ENCODE data around the gene ADAD2. TPM values are rescaled to one million over a fixed set of nuclear protein-coding genes. Genes with fewer than 3 reads are reported as not detected.

ADAD2 gene
- total RNA-seq, 4 donors from 2014 or later, result 7.4 TPM; not detected in 3

GRCh38 chr16:84207879-84208278 lies 16.9 kb downstream of the ADAD2 start:
- TF ChIP-seq, protein P1, sequence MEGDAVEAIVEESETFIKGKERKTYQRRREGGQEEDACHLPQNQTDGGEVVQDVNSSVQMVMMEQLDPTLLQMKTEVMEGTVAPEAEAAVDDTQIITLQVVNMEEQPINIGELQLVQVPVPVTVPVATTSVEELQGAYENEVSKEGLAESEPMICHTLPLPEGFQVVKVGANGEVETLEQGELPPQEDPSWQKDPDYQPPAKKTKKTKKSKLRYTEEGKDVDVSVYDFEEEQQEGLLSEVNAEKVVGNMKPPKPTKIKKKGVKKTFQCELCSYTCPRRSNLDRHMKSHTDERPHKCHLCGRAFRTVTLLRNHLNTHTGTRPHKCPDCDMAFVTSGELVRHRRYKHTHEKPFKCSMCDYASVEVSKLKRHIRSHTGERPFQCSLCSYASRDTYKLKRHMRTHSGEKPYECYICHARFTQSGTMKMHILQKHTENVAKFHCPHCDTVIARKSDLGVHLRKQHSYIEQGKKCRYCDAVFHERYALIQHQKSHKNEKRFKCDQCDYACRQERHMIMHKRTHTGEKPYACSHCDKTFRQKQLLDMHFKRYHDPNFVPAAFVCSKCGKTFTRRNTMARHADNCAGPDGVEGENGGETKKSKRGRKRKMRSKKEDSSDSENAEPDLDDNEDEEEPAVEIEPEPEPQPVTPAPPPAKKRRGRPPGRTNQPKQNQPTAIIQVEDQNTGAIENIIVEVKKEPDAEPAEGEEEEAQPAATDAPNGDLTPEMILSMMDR (IDR thresholded peaks at IDR 0.05), result no peak
- TF ChIP-seq EP300 (IDR thresholded peaks at IDR 0.05; ENCODE audit: low read depth), result no peak
- no peak for TF ChIP-seq POLR2AphosphoS5 (IDR thresholded peaks at IDR 0.05)
- no peak for TF ChIP-seq POLR2A (IDR thresholded peaks at IDR 0.05)
- no peak overlapping the region for H3K27ac ChIP-seq
- WGBS, 2 donors (ENCODE audit: low coverage in 1 of 2), result 81% methylated on average over 4 to 8 of the region's 8 CpGs
- H3K9me3 ChIP-seq, result no peaks in the 10 kb centered on the region
- H3K4me3 ChIP-seq, result no peak overlapping the region
- DNase-seq, result no peak
- no peaks in the 10 kb centered on the region for H3K4me1 ChIP-seq
- H3K27me3 ChIP-seq, result no peaks in the 10 kb centered on the region
- intact Hi-C loops (cut with DNase I; ENCODE audit: low total_unique reads), result no loop called here
- in situ Hi-C loops (cut with MboI; ENCODE audit: low pct_ligation_motif_present in 1 of 4, low pct_unique_long_range_greater_than_20kb in 1 of 4, low sequenced_read_pairs in 3 of 4), result no loop called here
- no peaks in the 10 kb centered on the region for H3K36me3 ChIP-seq

- DNase-seq, result no peak
- in situ Hi-C loops (cut with MboI; ENCODE audit: low pct_ligation_motif_present in 1 of 4, low pct_unique_long_range_greater_than_20kb in 1 of 4, low sequenced_read_pairs in 3 of 4), result no loop called here
- no peaks in the 10 kb centered on the region for H3K36me3 ChIP-seq
- no peaks in the 10 kb centered on the region for H3K27me3 ChIP-seq
- H3K9me3 ChIP-seq, result no peaks in the 10 kb centered on the region
- 74 to 80% methylated on average over 2 of the region's 2 CpGs for WGBS, 2 donors (ENCODE audit: low coverage in 1 of 2)
- no peak overlapping the region for H3K27ac ChIP-seq
- no peaks in the 10 kb centered on the region for H3K4me1 ChIP-seq
- intact Hi-C loops (cut with DNase I; ENCODE audit: low total_unique reads), result no loop called here
- TF ChIP-seq EP300 (IDR thresholded peaks at IDR 0.05; ENCODE audit: low read depth) (no peak), POLR2A (IDR thresholded peaks at IDR 0.05) (no peak), POLR2AphosphoS5 (IDR thresholded peaks at IDR 0.05) (no peak)
- TF ChIP-seq, protein P1 (IDR thresholded peaks at IDR 0.05), result no peak
- H3K4me3 ChIP-seq, result no peak overlapping the region
Observed at GRCh38 chr16:84209989-84210388, 19.0 kb downstream of the ADAD2 start.

DNA sequence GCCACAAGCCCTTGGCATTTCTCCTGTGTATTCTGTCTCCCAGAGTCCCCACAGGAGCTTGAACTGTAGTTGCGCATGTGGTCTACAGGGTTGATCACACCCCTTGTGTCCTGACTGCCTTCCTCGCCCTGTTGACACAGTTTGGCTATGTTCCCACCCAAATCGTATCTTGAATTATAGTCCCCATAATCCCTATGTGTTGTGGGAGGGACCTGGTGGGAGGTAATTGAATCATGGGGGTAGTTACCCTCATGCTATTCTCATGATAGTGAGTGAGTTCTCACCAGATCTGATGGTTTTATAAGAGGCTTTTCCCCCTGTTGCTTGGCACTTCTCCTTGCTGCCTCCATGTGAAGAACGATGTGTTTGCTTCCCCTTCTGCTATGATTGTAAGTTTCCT lies 21.2 kb downstream of the ADAD2 start:
- in situ Hi-C loops (cut with MboI; ENCODE audit: low pct_ligation_motif_present in 1 of 4, low pct_unique_long_range_greater_than_20kb in 1 of 4, low sequenced_read_pairs in 3 of 4) (no loop called here), intact Hi-C loops (cut with DNase I; ENCODE audit: low total_unique reads) (no loop called here)
- WGBS, 2 donors (ENCODE audit: low coverage in 1 of 2), result 25 to 42% methylated on average over 2 to 4 of the region's 4 CpGs
- H3K27me3 ChIP-seq, result no peaks in the 10 kb centered on the region
- no peaks in the 10 kb centered on the region for H3K36me3 ChIP-seq
- H3K4me3 ChIP-seq, result no peak overlapping the region
- no peaks in the 10 kb centered on the region for H3K9me3 ChIP-seq
- H3K4me1 ChIP-seq, result no peaks in the 10 kb centered on the region
- no peak overlapping the region for H3K27ac ChIP-seq
- no peak for TF ChIP-seq EP300 (IDR thresholded peaks at IDR 0.05; ENCODE audit: low read depth)
- TF ChIP-seq, protein P1 (IDR thresholded peaks at IDR 0.05), result no peak
- no peak for TF ChIP-seq POLR2A (IDR thresholded peaks at IDR 0.05)
- TF ChIP-seq POLR2AphosphoS5 (IDR thresholded peaks at IDR 0.05), result no peak
- DNase-seq, result no peak

- no peaks in the 10 kb centered on the region for H3K9me3 ChIP-seq
- TF ChIP-seq EP300 (IDR thresholded peaks at IDR 0.05; ENCODE audit: low read depth) (no peak), POLR2AphosphoS5 (IDR thresholded peaks at IDR 0.05) (no peak)
- 82 to 83% methylated on average over 2 to 4 of the region's 4 CpGs for WGBS, 2 donors (ENCODE audit: low coverage in 1 of 2)
- intact Hi-C loops (cut with DNase I; ENCODE audit: low total_unique reads) (no loop called here), in situ Hi-C loops (cut with MboI; ENCODE audit: low pct_ligation_motif_present in 1 of 4, low pct_unique_long_range_greater_than_20kb in 1 of 4, low sequenced_read_pairs in 3 of 4) (no loop called here)
- H3K4me3 ChIP-seq, result no peak overlapping the region
- H3K27ac ChIP-seq, result no peak overlapping the region
- DNase-seq, result no peak
- no peaks in the 10 kb centered on the region for H3K27me3 ChIP-seq
- no peaks in the 10 kb centered on the region for H3K36me3 ChIP-seq
- no peaks in the 10 kb centered on the region for H3K4me1 ChIP-seq
Observed at GRCh38 chr16:84212631-84213030, 21.7 kb downstream of the ADAD2 start.

DNA sequence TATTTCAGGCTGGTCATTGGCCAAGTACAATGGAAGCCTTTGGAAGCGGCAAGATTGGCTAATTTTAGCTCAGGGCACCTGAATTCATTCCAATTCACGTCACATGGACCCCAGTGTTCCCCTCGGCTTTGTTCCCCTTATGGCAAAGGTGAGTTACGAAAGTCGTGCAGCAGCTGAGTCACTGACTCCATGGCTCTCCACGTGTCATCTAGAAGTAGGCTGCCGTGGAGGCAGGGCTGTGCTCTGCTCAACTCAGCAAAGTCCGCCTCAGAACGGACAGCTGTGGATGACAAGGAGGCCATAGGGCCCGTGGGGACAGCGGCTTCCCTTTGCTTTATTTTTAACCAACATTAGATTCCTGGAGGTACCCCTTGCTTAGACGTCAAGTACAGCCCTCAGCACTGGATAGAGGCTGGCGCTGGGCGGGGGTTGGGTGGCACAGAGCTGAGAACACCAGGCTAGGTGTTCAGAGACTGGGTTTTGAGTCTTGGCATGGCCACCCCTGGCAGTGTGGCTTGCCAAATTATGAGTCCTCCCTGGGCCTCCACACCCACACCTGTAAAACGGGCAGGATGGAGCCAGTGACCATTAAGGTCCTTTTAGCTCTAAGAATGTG lies 23.6 kb downstream of the ADAD2 start:
- no peak for DNase-seq
- Histone ChIP-seq H3K27ac (no peak overlapping the region), H3K27me3 (no peaks in the 10 kb centered on the region), H3K9me3 (no peaks in the 10 kb centered on the region), H3K36me3 (no peaks in the 10 kb centered on the region), H3K4me3 (no peak overlapping the region), H3K4me1 (no peaks in the 10 kb centered on the region)
- TF ChIP-seq, protein P1 (IDR thresholded peaks at IDR 0.05), result no peak
- TF ChIP-seq POLR2AphosphoS5 (IDR thresholded peaks at IDR 0.05), result no peak
- no peak for TF ChIP-seq EP300 (IDR thresholded peaks at IDR 0.05; ENCODE audit: low read depth)
- TF ChIP-seq POLR2A (IDR thresholded peaks at IDR 0.05), result no peak
- 76% methylated on average over 15 of the region's 15 CpGs; no CpG with 5 or more reads in 1 of the 2 donors for WGBS, 2 donors (ENCODE audit: low coverage in 1 of 2)
- in situ Hi-C loops (cut with MboI; ENCODE audit: low pct_ligation_motif_present in 1 of 4, low pct_unique_long_range_greater_than_20kb in 1 of 4, low sequenced_read_pairs in 3 of 4) (no loop called here), intact Hi-C loops (cut with DNase I; ENCODE audit: low total_unique reads) (no loop called here)
